DMS53 (cell line): Measurements from ENCODE around the gene TMEM39A.
A peak's percentile ranks its signal among the peaks of the same experiment; 100 is the strongest.

Experiments used
- DNase-seq: peaks from one replicate; lab custom pipeline; 2025; lab: John Stamatoyannopoulos, UW

The TMEM39A gene, protein sequence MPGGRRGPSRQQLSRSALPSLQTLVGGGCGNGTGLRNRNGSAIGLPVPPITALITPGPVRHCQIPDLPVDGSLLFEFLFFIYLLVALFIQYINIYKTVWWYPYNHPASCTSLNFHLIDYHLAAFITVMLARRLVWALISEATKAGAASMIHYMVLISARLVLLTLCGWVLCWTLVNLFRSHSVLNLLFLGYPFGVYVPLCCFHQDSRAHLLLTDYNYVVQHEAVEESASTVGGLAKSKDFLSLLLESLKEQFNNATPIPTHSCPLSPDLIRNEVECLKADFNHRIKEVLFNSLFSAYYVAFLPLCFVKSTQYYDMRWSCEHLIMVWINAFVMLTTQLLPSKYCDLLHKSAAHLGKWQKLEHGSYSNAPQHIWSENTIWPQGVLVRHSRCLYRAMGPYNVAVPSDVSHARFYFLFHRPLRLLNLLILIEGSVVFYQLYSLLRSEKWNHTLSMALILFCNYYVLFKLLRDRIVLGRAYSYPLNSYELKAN

DNA sequence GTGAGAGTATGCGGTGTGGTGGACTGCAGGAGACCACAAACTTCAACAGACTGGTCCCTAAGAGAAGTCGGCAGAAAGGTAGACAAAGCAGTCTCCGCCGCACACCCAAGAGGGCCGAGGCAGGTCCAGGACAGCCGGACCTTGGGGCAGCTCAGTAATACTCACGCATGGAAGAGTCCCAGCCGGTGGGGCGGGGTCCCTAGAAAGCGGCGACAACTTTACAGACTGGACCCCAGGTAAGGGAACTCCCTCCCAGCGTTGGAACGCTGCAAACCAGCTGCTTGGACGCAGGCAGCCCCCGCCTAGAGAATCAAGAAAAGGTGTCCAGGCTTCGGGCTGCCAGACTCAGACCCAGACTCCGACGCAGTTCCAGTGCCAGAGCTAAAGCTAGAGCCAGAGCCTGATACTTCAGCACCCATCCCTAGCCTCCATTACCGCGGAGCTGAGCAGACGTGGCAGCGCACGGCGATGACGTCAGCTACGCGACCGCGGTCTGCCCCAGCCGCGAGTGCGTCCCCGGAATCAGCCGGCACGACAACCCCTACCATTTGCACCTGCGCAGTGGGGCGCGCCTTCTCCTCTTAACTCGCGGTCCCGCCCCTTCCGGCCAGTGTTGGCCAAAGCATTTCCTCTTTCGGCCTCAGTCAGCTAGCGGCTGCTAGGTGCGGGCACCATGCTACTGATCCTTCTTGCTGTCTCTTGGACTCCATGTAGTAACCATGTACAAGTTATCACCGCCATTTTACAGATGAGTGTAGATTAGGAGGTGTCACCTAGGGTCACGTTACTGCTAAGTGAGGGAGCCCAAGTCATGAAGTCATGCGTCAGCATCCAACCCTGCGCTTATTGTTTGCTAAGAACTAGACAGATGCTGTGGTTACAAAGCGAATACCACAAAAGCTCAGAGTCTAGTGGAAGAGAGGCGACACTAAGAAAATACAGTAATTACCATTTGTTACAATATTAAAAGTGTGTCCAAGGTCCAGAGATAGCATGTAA lies at the start of gene TMEM39A:
TMEM39A (minus strand) TSS at position 445 of the 999 bp plus-strand sequence. CDS start 1,541 bp downstream, outside the sequence.
- DNase-seq = peak; percentile 98

DNA sequence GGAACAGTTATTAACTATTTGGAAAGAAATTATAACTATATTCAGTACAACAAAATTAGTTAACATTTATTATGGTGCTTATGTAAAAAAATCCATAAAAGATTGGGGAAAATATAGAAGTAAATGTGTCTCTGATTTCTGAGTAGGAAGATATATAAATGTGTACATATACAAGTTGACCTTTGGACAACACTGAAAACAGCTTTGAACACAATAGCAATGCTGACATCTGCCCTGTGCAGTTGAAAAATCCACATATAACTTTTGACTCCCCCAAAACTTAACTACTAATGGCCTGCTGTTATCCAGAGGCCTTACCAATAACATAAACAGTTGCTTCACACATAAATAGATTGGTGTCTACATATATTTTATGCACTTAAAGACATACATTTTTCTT lies 47.3 kb upstream of the TMEM39A start:
- no peak for DNase-seq

DNA sequence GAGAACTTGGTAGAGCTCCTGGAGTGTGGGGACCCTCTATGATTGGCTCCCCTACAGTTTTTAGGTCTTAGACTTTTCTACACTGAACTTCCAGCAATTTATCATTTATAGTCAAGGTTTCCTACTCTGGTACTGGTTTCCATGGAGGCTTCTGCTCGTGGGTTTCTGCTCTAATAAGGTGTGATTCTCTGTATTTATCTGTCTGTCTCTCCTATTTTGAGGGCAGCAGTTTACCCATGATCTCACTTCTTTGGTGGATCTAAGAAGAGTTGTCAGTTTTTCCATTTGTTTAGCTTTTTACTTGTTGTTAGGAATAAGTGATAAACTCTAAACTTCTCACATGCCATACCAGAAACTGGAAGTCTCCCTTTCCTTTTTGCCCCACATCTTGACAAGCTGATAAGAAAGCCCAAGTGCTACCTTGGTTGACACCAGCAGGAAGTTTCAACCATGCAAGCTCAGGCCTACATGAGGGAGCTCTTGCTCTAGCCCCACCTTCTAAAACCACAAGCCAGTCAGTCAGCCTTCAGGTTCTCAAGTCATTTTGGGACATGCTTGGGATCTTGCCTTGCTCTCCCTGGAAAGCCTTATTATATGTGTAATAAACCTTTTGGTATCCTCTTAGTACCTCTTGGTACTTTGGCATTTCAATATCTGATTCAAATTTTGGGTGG lies 44.9 kb upstream of the TMEM39A start:
- no peak for DNase-seq

DNA sequence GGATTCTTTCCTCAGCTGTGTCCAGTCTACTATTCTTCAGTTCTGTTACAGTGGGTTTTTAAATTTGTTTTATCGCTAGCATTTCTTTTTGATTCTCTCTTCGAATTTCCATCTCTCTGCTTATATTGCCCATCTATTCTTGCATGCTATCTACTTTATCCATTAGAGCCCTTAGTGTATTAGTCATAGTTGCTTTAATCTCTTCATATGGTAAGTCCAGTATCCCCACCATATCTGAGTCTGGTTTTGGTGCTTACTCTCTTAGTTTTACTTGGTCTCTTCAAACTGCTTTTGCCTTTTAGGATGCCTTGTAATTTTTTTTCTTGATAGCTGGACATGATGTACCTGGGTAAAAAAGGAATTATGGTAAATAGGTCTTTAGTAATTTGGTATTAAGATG lies 44.0 kb upstream of the TMEM39A start:
- DNase-seq = no peak

DNA sequence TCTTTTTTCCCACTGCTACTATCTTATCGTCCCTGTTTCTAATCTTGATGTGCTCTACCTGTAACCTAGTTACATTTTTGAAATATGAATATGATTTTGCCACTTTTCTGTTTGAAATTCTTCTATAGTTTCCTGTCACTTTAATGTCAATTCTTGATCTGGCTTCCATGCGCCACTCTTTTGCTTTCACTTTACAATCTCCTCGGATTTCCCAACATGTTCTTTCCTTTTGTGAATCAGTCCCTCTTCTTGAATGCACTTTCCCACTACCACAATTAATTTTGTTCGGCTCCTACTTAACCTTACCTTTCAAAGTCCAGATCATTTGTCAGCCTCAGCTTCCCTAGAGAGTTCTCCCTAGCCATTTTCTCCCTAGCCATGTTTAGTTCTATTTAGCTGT lies 43.2 kb upstream of the TMEM39A start:
- DNase-seq = no peak

DNA sequence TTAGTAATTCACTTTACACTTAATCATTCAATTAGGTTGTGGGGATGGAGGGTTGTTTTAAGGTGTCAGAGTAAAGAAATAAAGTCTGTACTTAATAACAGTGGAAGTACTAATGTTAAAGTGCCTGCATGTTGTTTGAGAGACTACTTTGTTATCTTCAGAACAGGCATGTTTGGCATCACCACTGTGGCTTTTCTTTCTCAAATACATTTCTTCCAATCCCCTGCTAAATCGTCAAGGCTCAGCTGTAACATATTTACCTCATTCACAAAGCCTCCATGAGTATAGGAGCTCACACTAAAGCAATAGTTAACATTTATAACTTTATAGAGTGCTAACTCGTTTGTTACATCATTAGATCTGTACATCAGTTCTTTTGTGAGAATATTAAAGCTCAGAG lies 37.5 kb upstream of the TMEM39A start:
- DNase-seq = no peak

DNA sequence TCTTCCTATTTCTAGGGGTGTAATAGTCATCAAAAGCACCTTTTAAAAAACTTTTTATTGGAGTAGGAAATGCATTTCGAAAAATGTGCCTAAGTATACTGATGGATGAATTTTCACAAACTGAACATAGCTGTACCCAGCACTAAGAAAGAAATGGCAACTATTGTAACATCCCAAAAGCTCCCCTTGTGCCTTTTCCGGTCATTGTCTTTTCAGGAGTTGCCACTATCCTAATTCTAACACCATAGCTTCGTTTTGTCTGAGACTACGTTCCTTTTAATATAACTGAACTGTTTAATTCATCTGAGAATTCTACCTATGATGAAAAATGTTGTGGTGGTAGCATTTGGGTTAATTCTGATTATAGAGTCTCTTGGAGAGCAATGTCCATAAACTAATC lies 36.9 kb upstream of the TMEM39A start:
- no peak for DNase-seq

DNA sequence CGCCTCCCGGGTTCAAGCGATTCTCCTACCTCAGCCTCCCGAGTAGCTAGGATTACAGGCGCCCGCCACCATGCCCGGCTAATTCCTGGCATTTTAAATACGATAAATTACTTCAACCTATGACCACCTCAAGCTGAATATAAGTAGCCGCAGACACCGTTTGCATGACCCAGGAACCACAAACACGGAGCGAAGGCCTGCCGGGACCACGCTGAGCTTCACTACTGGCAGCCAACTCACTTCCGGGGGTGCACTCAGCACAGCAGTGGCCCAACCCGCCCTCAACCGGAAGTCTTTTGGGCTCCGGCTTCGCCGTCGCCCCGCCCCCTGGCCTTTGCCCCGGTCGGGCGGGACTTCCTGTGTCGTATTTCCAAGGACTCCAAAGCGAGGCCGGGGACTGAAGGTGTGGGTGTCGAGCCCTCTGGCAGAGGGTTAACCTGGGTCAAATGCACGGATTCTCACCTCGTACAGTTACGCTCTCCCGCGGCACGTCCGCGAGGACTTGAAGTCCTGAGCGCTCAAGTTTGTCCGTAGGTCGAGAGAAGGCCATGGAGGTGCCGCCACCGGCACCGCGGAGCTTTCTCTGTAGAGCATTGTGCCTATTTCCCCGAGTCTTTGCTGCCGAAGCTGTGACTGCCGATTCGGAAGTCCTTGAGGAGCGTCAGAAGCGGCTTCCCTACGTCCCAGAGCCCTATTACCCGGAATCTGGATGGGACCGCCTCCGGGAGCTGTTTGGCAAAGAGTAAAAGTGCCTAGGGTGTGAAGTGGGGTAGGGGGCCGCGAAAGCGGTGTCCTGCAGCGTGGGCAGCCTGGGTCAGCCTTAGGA lies 35.0 kb upstream of the TMEM39A start, which contains the start of gene TIMMDC1:
TIMMDC1 (plus strand) TSS at position 362 of the 826 bp plus-strand sequence; CDS start at position 549, 187 bp downstream.
- peak; percentile 97 for DNase-seq

DNA sequence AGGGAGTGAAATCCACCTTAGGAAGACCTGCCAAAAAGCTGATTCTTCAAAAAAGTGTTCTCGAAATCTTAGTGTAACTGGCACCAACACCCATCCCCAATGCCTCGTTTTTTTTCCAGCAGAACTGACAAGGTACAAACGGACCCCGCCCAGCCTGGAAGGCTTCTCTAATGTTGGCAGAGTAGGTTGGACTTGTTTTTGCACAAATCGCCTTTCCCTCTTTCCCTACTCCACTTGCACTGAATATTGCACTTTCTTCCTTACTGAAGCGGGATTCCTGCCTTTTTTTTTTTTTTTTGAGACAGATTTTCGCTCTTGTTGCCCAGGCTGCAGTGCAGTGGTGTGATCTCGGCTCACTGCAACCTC lies 34.4 kb upstream of the TMEM39A start:
- DNase-seq = peak; percentile 51

DNA sequence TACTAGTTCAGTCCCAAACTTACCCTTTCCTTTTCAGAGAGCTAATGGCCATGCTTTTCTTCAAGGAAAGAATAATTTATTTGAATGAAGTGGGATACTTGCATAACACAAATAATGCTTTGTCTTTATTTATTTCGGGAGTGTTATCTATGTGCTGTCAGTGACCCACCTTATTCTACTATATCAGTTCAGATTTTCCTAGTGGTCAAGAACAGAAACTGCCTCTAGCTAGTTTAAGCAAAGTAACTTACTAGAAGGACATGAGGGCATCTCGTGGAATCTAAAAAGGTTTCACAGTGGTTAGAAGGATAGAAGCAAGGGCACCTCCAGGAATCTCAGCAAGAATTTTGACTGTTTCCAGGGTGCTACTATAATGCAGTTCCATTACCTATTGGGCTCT lies 31.2 kb upstream of the TMEM39A start:
- DNase-seq = peak; percentile 4

DNA sequence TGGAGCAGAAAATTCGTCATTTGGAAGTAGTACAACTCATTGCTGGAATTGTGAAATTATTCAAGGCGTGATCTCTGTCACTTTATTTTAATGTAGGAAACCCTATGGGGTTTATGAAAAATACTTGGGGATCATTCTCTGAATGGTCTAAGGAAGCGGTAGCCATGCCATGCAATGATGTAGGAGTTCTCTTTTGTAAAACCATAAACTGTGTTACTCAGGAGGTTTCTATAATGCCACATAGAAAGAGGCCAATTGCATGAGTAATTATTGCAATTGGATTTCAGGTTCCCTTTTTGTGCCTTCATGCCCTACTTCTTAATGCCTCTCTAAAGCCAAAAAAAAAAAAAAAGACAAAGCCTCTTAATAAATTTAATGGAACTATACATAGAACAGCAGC lies 29.4 kb upstream of the TMEM39A start:
- no peak for DNase-seq

DNA sequence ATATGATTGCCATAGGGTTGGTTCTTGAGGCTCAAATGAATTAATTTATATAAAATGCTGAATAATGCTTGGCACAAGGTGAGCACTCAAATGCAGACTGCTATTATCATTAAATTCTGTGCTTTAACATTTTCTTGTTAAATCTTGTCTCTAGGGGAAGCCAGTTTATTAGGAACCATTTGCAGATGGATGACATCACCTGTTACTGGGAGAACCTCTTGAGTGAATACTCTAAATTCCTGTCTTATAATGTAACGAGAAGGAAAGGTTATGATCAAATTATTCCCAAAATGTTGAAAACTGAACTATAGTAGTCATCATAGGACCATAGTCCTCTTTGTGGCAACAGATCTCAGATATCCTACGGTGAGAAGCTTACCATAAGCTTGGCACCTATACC lies 28.7 kb upstream of the TMEM39A start:
- DNase-seq = no peak

DNA sequence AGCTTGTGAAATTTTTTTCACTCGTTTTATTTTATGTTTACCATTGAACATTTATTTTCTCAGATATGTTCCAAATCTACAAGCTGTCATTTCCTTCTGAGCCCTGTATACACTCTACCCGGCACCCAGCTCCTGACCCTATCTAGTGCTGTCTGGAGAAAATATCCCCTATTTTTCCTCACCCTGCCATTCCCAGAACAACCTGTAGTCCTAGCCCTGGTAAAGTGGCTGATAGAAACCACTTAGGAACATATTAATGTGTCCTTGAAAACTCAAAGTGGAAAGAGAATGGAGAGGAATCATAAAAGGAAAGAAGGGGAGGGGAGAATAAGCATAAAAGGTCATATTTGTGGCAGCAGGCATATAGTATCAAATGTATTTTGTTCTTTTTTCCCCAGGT lies 26.7 kb upstream of the TMEM39A start:
- no peak for DNase-seq

DNA sequence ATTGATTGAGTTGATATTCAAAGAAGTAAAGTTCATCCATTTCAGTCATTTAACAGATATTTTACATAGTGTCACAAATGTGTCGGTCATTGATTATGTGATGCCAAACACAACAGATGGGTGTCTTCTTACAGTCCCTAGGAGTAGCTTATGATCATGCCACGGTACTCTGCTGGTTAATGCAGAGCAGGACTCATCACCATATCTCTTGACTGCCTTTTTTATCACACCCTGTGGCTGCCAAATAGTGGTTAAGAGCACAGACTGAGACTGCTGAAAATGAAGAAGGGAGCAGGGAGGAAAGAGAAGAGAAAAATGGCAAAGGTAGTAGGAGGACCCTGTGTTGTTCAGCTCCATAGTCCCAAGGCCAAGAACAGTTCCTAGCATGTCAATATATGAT lies 22.1 kb upstream of the TMEM39A start:
- DNase-seq = no peak

DNA sequence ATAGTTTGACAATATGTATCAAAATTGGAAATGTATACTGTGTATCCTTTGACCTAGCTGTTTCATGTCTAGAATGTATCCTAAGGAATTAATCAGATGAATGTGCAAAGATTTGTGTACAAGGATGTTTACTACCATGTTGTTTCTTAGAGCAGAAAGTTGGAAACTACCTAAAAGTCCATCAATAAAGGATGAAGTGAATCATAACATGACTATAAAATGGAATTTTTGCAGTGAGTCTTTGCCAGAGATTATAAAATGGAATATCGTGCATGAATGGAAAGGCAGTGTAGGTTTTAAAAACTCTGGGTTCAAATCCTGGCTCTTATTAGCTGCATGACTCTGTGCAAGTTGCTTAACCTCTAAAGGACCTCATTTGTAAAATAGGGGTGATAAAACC lies 19.7 kb upstream of the TMEM39A start:
- DNase-seq = no peak

DNA sequence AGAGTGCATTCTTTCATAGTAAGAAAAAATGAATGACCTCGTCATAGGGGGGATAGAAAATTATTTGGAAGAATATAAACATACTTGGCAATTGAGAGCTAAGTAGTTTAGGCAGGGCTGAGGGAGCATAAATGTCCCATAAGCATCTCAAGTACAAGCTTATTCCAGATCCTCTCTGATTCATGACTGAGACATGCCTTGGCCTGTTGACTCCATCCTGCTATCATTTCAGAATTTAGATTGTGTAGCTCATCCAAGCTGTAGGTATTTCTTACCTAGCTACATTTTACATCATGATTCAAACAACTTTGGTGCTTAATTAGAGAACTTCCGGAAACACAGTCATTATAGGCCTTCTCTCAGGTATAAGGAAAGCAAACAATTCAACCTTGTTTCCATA lies 17.7 kb upstream of the TMEM39A start:
- no peak for DNase-seq

DNA sequence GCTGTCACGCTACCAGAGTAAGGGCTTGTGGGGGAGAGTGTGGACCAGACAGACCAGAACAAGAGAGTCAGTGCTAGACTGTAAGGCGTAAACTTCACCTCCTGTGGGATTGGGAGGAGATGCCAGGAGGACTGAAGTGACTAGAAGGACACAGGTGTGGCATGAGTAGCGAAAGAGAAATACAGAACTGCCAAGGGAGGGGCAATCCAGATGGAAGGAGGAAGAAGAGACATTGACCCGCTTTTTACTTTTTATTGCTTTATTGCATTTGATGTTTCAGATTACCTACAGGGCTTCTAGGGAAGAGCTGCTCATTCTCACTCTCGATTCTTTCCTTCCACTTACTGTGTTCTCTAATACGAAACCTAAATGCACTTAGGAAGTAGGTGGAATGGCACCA lies 7.5 kb upstream of the TMEM39A start:
- DNase-seq = no peak

DNA sequence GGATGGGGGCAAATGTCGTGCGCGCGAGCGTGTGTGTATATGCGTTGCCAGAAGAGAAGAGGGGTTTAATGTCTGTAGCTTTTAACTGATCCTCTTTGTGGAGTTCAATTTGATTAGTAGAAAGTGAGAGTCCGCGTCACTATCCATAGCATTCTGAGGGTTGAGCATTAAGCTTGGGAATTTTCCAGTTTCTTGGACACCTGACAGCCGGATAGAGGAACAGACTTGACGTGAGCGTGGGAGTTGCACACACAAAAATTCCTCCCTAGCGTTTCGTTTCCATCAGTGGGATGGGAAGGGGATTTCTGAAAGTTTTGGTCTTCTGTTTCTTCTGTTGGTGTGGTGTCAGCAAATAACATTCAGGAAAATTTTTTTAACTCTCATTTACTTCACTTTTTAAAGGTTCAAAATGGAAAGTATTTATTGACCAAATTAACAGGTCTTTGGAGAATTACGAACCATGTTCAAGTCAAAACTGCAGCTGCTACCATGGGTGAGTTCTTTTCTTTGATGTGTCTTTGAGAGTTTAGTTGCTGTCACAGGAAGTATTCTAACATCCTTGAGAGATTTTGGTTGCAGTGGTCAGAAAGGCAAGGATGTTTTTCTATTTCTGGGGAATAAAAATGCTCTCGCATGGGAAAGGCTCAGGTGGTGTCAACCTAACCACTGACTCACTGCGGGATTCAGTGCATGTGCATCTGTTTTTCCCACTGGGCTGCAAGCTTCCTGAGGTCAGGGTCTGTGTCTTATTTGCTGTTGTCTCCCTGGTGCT lies 6.2 kb upstream of the TMEM39A start:
- DNase-seq = peak; percentile 51

DNA sequence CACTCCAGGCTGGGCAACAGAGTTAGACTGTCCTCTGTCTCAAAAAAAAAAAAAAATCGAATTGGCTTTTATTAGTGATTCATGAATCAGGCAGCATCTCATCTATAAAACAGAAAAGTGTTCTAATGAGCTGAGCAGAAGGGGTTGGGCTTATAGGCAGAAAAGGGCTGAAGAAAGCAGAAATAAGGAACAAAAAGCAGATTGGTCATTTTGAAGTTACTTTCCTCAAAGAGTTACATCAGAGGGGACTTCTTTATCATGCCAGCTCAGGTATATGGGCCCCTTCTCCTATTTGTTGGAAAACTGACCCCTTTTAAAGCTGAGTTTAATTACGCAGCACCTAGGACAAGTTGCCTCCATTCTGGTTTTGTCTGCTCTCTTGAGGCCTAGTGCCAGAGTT lies 4.6 kb upstream of the TMEM39A start:
- DNase-seq = no peak

DNA sequence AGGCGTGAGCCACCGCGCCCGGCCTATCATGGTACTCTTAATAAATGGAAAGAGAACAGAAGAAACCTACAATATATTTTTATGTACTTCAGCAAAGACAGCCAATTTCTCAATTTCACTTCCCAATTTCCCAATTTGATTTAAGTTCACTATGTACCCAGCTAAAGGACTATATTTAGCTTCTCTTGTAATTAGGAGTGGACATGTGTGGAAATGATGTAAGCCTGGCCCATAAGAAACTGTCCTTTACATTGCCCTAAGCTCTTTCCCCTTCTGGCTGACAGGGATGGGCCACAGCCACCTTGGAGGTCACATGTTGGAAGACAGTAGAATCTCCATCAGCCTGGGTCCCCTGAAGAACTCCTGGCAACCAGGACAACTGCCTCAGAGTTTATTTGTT lies 6.2 kb downstream of the TMEM39A start:
- DNase-seq = no peak
